DMS 273 (cell line): Measurements from ENCODE around the gene NBPF1.
"Not testable (repeated sequence)": the region's sequence is repeated elsewhere in the genome, so short reads cannot be mapped to it uniquely, and the experiment has no call there.

Source experiments
- DNase-seq: peaks from one replicate; lab custom pipeline; 2025; ENCODE audit not compliant: unreplicated experiment; lab: John Stamatoyannopoulos, UW

The NBPF1 gene

DNA sequence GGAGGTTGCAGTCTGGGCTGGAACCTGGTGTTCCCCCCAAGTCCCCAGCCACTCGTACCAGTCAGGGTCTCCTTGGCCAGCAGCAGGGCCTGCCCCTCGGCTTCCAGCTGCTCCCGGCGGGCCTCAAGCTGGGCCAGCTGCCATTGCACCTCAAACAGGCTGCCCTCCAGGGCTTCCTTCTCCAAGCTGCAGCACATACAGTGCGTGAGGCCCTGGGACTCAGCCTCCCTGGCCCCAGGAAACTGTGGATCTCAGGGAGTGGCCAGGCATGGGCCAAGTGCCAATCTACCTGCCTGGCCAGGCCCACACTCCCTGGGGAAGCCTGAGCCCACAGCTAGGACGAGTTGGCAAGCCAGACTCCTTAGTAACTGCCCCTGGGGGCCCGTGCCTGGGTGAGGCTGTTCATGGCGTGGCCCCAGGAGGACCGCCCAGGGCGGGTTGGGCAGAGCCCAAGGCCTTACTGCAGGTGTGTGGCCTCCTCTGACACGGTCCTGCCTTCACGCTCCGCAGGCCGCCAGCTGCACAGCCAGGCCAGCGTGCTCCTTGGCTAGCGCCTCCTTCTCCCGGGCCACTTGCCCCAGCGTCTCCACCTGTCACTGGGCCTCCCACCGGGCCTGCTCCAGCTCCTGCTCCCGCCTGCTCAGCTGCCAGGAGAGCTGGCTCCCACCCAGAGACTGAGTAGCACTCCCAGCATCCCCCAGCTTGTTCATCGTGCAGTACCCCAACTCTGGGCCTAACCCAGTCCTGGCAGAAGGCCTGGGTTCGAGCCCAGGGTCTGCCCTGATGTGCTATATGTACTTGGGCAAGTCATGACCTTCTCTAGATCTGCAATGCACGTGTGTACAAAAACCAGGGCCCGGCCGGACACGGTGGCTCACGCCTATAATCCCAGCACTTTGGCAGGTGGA lies 10.7 kb upstream of the NBPF1 start:
- DNase-seq = peak; percentile 96

DNA sequence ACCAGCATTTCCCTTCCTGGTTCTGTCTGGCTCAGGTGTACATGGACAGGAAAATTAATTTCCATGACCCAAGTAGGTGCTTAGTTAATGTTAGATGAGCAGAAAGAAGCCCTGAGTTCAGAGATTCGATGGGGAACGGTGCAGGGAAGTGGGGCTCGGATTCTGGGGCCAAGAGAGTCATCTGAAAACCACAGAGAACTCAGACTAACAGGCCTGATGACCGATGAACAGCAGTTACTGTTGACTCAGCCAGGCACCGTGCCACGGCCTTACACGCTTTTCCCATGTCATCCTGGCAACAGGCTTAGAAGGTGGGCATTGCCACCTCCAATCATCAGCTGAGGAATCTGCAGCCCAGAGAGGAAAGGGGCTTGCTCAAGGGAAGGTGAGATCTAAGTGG lies 10.0 kb upstream of the NBPF1 start:
- peak; percentile 81 for DNase-seq

- DNase-seq = peak; percentile 61
Observed at GRCh38 chr1:16621681-16622315, 8.4 kb upstream of the NBPF1 start.

DNA sequence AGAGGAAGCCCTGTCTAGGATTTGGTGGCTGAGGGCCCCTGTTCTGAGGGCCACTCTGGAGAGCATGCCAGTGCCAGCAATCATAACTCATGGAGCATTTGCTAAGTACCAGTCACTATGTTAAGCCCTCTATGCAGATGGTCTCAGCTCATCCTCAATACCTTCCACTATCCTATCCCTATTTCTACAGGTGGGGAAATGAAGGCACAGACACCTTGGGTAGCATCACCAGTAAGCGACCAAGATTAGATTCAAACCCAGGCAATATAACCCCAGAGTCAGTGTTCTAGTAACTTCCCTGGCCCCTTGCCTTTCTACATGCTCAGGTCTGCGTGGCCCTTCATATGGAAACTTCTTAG lies 7.9 kb upstream of the NBPF1 start:
- DNase-seq = no peak

DNA sequence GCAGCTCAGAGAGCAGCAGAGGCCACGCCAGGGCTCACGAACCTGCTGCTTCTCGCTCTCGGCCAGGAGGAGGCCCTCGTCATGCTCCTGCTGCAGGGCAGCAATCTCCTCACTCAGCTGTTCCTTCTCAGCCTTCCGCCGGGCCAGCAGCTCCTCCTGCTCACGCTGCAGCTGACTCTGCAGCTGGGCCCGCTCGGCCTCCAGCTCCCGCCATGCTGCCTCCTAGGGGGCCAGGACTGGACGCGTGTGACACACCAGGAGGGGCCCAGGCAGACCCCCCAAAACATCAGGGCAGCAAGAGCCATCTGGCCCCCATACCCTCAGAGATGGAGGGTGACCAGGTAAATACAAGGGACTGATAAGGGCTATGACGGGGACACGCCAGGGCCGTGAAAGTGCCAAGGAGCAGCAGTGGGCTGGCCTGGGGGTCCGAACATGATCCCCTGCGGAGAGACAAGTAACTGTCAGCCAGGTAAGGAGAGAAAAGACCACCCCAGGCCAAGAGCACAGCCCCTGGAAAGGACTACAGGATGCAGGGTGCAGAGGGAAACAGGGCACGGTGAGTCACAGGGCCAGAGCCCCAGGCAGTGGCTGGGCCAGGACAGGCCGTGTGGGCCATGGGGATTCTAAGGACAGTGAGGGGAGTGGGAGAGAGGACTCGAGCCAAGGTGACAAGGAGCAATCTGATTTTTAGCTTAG lies 6.6 kb upstream of the NBPF1 start:
- peak; percentile 64 for DNase-seq

- peak; percentile 37 for DNase-seq
Observed at GRCh38 chr1:16618719-16619118, 5.4 kb upstream of the NBPF1 start.

- no peak for DNase-seq
Observed at GRCh38 chr1:16617778-16618580, 4.6 kb upstream of the NBPF1 start.

- peak; percentile 41 for DNase-seq
Observed at GRCh38 chr1:16617114-16617631, 3.8 kb upstream of the NBPF1 start.

- DNase-seq = no peak
Observed at GRCh38 chr1:16615253-16616252, 2.2 kb upstream of the NBPF1 start.

GRCh38 chr1:16614361-16615252 lies 1.2 kb upstream of the NBPF1 start:
- peak; percentile 52 for DNase-seq

GRCh38 chr1:16612332-16613172 lies 812 bp downstream of the NBPF1 start:
- peak; percentile 84 for DNase-seq

DNA sequence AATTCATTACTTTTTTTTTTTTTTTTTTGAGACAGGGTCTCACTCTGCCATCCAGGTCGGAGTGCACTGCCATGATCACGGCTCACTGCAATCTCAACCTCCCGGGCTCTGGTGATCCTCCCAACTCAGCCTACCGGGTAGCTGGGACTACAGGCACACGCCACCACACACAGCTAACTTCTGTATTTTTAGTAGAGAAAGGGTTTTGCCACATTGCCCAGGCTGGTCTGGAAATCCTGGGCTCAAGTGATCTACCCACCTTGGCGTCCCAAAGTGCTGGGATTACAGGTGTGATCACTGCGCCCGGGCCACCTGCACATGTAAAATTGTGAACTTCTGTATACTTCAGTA lies 1.4 kb downstream of the NBPF1 start:
- not testable (repeated sequence) for DNase-seq

DNA sequence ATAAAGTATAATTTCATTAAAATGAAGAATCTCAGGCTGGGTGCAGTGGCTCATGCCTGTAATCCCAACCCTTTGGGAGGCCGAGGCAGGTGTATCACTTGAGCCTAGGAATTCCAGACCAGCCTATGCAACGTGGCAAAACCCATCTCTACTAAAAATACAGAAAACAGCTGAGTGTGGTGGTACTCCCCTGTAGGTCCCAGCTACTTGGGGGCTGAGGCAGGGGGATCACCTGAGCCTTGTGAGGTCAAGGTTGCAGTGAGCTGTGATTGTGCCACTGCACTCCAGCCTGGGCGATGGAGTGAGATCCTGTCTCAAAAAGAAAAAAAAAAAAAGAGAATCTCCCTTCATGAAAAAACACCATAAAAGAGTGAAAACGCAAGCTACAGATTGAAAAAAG lies 2.2 kb downstream of the NBPF1 start:
- DNase-seq = not testable (repeated sequence)

DNA sequence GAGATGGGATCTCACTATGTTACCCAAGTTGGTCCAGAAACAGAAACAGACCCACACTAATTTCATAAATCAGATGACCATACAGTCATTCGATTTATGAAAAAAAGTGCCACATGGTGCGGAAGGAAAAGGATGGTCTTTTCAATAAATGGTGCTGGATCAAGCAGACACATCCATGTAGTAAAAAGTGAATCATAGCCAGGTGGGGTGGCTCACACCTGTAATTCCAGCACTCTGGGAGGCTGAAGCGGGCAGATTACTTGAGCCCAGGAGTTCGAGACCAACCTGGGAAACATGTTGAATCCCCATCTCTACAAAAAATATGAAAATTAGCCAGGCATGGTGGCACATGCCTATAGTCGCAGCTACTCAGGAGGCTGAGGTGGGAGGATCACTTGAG lies 2.8 kb downstream of the NBPF1 start:
- not testable (repeated sequence) for DNase-seq

DNA sequence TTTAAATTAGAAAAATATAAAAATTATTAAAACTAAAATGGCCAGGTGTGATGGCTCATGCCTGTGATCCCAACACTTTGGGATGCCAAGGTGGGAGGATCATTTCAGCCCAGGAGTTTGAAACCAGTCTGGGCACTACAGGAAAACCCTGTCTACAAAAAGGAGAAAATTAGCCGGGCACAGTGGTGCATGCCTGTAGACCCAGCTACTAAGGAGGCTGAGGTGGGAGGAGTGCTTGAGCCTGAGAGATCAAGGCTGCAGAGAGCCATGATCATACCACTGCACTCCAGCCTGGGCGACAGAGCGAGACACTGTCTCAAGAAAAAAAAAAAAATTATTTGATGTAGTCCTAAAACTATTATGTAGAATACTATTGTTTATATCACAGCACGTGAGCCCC lies 3.6 kb downstream of the NBPF1 start:
- DNase-seq = not testable (repeated sequence)

DNA sequence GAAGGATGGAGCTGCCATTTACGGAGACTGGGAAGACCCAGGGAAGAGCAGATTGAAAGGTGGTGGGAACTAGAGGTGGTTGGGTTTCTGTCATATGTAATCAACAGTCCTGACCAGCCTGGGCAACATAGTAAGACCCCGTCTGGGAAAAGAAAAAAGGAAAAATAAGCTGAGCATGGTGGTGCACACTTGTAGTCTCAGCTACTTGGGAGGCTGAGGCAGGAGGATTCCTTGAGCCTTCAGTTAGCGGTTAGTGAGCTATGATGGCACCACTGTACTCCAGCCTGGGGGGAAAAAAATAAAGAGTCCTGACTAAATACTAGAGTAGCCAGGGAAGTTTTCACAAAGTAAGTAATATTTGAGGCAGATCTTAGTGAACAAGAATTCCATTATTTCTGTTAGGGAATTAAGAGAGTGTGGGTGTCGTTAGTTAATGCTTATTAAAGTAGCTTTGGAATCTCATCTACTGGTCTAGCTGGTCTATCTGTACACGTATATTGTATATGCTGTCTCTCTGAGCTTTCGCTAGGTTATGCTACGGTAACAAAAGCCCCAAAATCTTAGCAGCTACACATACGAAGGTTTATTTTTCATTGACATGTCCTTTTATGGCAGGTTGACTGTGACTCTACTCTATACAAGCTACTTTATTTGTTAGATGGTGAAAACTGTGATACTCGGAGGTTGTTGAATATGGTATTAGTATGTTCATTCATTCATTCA lies 4.4 kb downstream of the NBPF1 start:
- DNase-seq = no peak
